Endothelial cell of umbilical vein (primary cell): Measurements from ENCODE around the gene ZNF354C. TPM values are rescaled to one million over a fixed set of nuclear protein-coding genes. Genes with fewer than 3 reads are reported as not detected.

Experiments used
- BruUV-seq: library from RNA; stranded (reverse); fragments of 400-500 nt; replicated peaks from 2 replicates; lab custom pipeline; 2021; lab: Mats Ljungman, UMichigan
- CTCF ChIA-PET: fragments of 300-600, 350-600 bp; sonication (Branson Sonifier 250); formaldehyde crosslinking; loops from one replicate; lab custom pipeline; 2021; ENCODE audit warnings: antibody characterized with exemption, inconsistent platforms; lab: Charles Lee
- POLR2A ChIA-PET: fragments of 300-600, 350-600 bp; sonication (Branson Sonifier 250); formaldehyde crosslinking; loops from one replicate; lab custom pipeline; 2021; ENCODE audit warnings: antibody characterized with exemption, inconsistent platforms; lab: Charles Lee
- DNase-seq: peaks from one replicate; pipeline ENCODE4 v3.0.0-alpha.2; 2011; ENCODE audit warnings: low read depth, low spot score
- FAIRE-seq: peaks from 2 replicates; lab custom pipeline; 2011; peaks lifted over from hg19 to GRCh38; lab: Jason Lieb, UNC
- H2AFZ ChIP-seq: 2 replicates; pipeline ENCODE4 v1.6.0; 2012; ENCODE audit warnings: low read depth, low read length, control low read depth, inconsistent platforms
- H3K27ac ChIP-seq: 2 replicates; pipeline ENCODE4 v1.5.1; 2011; ENCODE audit warnings: low read depth, mild to moderate bottlenecking, control low read depth, low read length, moderate library complexity; ENCODE audit not compliant: insufficient read depth
- H3K27me3 ChIP-seq, 2 experiments: 2 replicates each; pipeline versions ENCODE4 v1.6.0 to v1.6.1; 2011; ENCODE audit warnings: low read length in 2 of 2, mixed read lengths in 1 of 2; ENCODE audit not compliant: control insufficient read depth in 2 of 2, insufficient read depth in 2 of 2
- H3K36me3 ChIP-seq, 2 experiments: 2 replicates in 1 of 2; 3 replicates in 1 of 2; pipeline ENCODE4 v1.5.1; 2011; ENCODE audit warnings: low read length in 2 of 2, mild to moderate bottlenecking in 1 of 2, moderate library complexity in 1 of 2; ENCODE audit not compliant: control insufficient read depth in 2 of 2, insufficient read depth in 2 of 2; ENCODE audit errors: extremely low read depth in 1 of 2
- H3K4me1 ChIP-seq: 3 replicates; pipeline ENCODE4 v1.5.1; 2011; ENCODE audit warnings: mild to moderate bottlenecking, low read length; ENCODE audit not compliant: control insufficient read depth, insufficient read depth; ENCODE audit errors: extremely low read depth
- H3K4me2 ChIP-seq: 2 replicates; pipeline ENCODE4 v1.6.1; 2011; ENCODE audit warnings: low read length, control low read depth, mixed read lengths; ENCODE audit not compliant: insufficient read depth
- H3K4me3 ChIP-seq, 3 experiments: fragments of 200-600 bp in 1 of 3; sonication (generic), shearing (Covaris generic) in 1 of 3; replicated peaks in 1 of 3; 2 replicates each; pipeline ENCODE4 v1.5.1; 2011 to 2016; ENCODE audit warnings: control low read depth in 3 of 3, low read length in 3 of 3, mild to moderate bottlenecking in 2 of 3, inconsistent platforms in 1 of 3, low read depth in 1 of 3, moderate library complexity in 1 of 3; ENCODE audit not compliant: insufficient read depth in 1 of 3
- H3K79me2 ChIP-seq: 2 replicates; pipeline ENCODE4 v1.6.0; 2012; ENCODE audit warnings: low read length, inconsistent platforms; ENCODE audit not compliant: control insufficient read depth, insufficient read depth
- H3K9ac ChIP-seq: replicated peaks from 2 replicates; pipeline ENCODE3; 2011; ENCODE audit warnings: low read length, control low read depth; ENCODE audit not compliant: insufficient read depth; ENCODE audit errors: extremely low read depth
- H3K9me1 ChIP-seq: replicated peaks from 3 replicates; pipeline ENCODE4 v1.6.0; 2011; ENCODE audit warnings: mild to moderate bottlenecking, low read length; ENCODE audit not compliant: control insufficient read depth, insufficient read depth; ENCODE audit errors: extremely low read depth
- H3K9me3 ChIP-seq: replicated peaks from 2 replicates; pipeline ENCODE4 v1.5.1; 2012; ENCODE audit warnings: low read length, inconsistent platforms; ENCODE audit not compliant: control insufficient read depth, insufficient read depth
- H4K20me1 ChIP-seq: replicated peaks from 2 replicates; pipeline ENCODE3; 2011; ENCODE audit warnings: mild to moderate bottlenecking, low read length; ENCODE audit not compliant: control insufficient read depth, insufficient read depth; ENCODE audit errors: extremely low read depth
- JUN ChIP-seq: IDR thresholded peaks from 2 replicates; pipeline ENCODE4 v1.6.1; 2011; ENCODE audit warnings: borderline replicate concordance, low read depth; ENCODE audit not compliant: insufficient read length, insufficient read depth
- MYC ChIP-seq: IDR thresholded peaks from one replicate; pipeline ENCODE4 v1.6.1; 2011; ENCODE audit warnings: mild to moderate bottlenecking, low read depth, low read length
- POLR2AphosphoS5 ChIP-seq: IDR thresholded peaks from 2 replicates; pipeline ENCODE4 v1.6.1; 2012; ENCODE audit warnings: low read depth, mild to moderate bottlenecking, control low read depth, low read length, moderate library complexity; ENCODE audit not compliant: insufficient read depth
- dilution Hi-C: fragments of 300-500 bp; cut with MboI; formaldehyde crosslinking; loops from one replicate; pipeline ENCODE4 v1.15.0; 2019; ENCODE audit warnings: low sequenced_read_pairs; ENCODE audit not compliant: extremely low pct_ligation_motif_present
- intact Hi-C: fragments of 100-400 bp; cut with micrococcal nuclease; formaldehyde crosslinking; loops from one replicate; pipeline ENCODE4 v1.10.0; 2022
- polyA plus RNA-seq, 4 experiments: library from polyadenylated mRNA; depleted of rRNA in 3 of 4; stranded (reverse) in 3 of 4; unstranded in 1 of 4; fragments of >200 nt; gene quantifications; 2 replicates each; pipeline versions ENCODE4 v1.2.1 to v1.2.3, GENCODE V29; 2011 to 2012; ENCODE audit warnings: missing spikeins in 1 of 4
- total RNA-seq: library from RNA; stranded (reverse); gene quantifications from 2 replicates; pipeline ENCODE4 v1.2.3, GENCODE V29; 2021
- TF ChIP-seq, protein P1 (sequence below): IDR thresholded peaks from 2 replicates; pipeline ENCODE4 v1.6.1; 2011; ENCODE audit not compliant: insufficient read depth, insufficient read length
- TF ChIP-seq, protein P2 (sequence below), 2 donors: IDR thresholded peaks; 1 replicate in 1 of 2; 2 replicates in 1 of 2; pipeline ENCODE4 v1.5.1; 2011; ENCODE audit warnings: low read length in 2 of 2, mild to moderate bottlenecking in 2 of 2, moderate library complexity in 2 of 2, control low read depth in 1 of 2, inconsistent platforms in 1 of 2, low read depth in 1 of 2; ENCODE audit not compliant: insufficient read depth in 1 of 2; ENCODE audit errors: extremely low read depth in 1 of 2

Gene ZNF354C
- total and polyA plus RNA-seq, 2 donors (not counting 3 experiments of a cell fraction or from before 2014, with no cell fraction given): 1.5 to 4.7 TPM

DNA sequence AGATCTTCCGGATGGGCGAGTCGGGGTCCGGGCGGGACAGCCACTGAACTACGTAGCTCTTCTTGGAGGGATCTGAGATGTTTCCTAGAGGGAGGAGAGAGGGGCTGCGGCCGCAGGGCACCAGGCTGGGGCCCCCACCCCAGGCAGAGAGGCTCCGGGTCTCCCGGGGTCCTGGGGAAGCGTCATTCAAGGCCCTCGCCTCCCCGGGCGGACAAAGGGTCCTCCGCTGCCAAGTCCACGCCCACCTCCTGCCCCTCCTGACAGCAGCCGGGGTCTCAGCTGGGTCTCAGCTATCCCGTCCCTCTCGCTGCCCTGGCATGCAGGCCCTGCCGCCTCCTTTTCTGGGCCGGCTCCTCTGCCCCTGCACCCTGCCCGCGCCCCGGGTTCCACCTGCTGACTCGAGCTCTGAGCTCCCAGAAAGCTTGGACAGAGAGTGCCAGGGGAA lies 61.5 kb downstream of the ZNF354C start:
- Histone ChIP-seq H3K27ac (no peak overlapping the region), H3K9me1 (no peaks in the 10 kb centered on the region), H3K4me3 (no peak overlapping the region), H3K4me1 (no peaks in the 10 kb centered on the region), H2AFZ (no peak overlapping the region), H3K79me2 (no peaks in the 10 kb centered on the region), H3K9me3 (peaks cover 2% of the 10 kb centered on the region), H3K36me3 (no peaks in the 10 kb centered on the region), H4K20me1 (no peaks in the 10 kb centered on the region), H3K9ac (no peak overlapping the region), H3K27me3 (no peaks in the 10 kb centered on the region), H3K4me2 (no peak overlapping the region)
- ChIA-PET POLR2A (interaction anchor here (0.6 kb wide), 1 partner anchor 368 kb away, joined by 3 read pairs; no protein-coding TSS in a partner anchor), CTCF (no interaction called here)
- no peak for TF ChIP-seq JUN
- intact Hi-C loops (no loop called here), dilution Hi-C loops (no loop called here)
- BruUV-seq: no TSS peak
- no peak for DNase-seq
- no peak for FAIRE-seq

DNA sequence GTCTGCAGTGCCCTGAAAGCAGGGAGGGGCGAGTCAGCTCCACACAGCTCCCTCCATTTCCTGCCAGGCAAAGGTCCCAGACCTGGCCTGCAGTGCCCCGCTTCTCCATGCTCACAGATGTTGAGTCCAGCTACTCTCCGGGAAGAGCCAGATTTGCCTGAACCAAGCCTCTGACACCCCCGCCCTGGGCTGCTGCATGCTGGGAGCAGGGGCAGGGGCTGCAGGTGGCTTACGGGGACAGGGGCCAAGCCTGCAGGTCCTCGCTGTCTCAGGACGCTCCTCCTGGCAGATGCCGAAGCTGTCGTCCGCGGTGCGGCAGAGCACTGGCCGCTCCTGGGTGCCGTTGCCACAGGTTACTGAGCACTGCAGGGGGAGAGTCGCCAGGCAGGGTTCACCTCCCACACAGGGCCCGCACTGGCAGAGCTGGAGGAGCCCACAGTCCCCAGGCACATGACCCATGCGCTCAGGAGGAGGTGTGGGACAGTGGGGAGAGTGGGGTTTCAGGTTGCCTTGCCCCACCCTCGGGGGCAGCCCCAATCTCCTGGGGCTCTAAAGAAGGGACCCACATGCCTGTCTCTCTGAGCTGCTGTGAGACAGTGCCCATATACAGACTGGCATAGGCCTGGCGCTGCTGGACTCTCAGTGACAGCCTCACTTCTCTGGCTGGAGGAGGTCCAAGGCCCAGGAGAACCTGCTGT lies 62.4 kb downstream of the ZNF354C start:
- CTCF ChIA-PET: no interaction called here
- H3K4me2 ChIP-seq: no peak overlapping the region
- H3K9me1 ChIP-seq: no peaks in the 10 kb centered on the region
- no peak overlapping the region for H3K9ac ChIP-seq
- H2AFZ ChIP-seq: no peak overlapping the region
- peaks cover 2% of the 10 kb centered on the region for H3K9me3 ChIP-seq
- TF ChIP-seq POLR2AphosphoS5: no peak
- no peak for TF ChIP-seq MYC
- TF ChIP-seq, protein P1, sequence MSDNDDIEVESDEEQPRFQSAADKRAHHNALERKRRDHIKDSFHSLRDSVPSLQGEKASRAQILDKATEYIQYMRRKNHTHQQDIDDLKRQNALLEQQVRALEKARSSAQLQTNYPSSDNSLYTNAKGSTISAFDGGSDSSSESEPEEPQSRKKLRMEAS: no peak
- TF ChIP-seq, protein P2, sequence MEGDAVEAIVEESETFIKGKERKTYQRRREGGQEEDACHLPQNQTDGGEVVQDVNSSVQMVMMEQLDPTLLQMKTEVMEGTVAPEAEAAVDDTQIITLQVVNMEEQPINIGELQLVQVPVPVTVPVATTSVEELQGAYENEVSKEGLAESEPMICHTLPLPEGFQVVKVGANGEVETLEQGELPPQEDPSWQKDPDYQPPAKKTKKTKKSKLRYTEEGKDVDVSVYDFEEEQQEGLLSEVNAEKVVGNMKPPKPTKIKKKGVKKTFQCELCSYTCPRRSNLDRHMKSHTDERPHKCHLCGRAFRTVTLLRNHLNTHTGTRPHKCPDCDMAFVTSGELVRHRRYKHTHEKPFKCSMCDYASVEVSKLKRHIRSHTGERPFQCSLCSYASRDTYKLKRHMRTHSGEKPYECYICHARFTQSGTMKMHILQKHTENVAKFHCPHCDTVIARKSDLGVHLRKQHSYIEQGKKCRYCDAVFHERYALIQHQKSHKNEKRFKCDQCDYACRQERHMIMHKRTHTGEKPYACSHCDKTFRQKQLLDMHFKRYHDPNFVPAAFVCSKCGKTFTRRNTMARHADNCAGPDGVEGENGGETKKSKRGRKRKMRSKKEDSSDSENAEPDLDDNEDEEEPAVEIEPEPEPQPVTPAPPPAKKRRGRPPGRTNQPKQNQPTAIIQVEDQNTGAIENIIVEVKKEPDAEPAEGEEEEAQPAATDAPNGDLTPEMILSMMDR (IDR thresholded peaks at IDR 0.05; ENCODE audit: extremely low read depth in 1 of 2, insufficient read depth in 1 of 2, low read depth in 1 of 2, low read length in 2 of 2): no peak
- no peaks in the 10 kb centered on the region for H4K20me1 ChIP-seq
- dilution Hi-C loops (no loop called here), intact Hi-C loops (no loop called here)
- DNase-seq: no peak
- no peaks in the 10 kb centered on the region for H3K4me1 ChIP-seq
- POLR2A ChIA-PET: interaction anchor here (0.6 kb wide), 1 partner anchor 368 kb away, joined by 3 read pairs; no protein-coding TSS in a partner anchor
- FAIRE-seq: no peak
- no TSS peak for BruUV-seq
- no peaks in the 10 kb centered on the region for H3K79me2 ChIP-seq
- H3K27me3 ChIP-seq: no peaks in the 10 kb centered on the region
- no peaks in the 10 kb centered on the region for H3K36me3 ChIP-seq
- H3K4me3 ChIP-seq: no peak overlapping the region
- H3K27ac ChIP-seq: no peak overlapping the region
